NCI-H146 treated with DMSO at 0.1 percent for 48 hours (cell line): ENCODE results near the gene BRDT.

Experiments used
- DNase-seq: peaks from one replicate; lab custom pipeline; 2025; ENCODE audit not compliant: unreplicated experiment; lab: John Stamatoyannopoulos, UW

Gene BRDT

DNA sequence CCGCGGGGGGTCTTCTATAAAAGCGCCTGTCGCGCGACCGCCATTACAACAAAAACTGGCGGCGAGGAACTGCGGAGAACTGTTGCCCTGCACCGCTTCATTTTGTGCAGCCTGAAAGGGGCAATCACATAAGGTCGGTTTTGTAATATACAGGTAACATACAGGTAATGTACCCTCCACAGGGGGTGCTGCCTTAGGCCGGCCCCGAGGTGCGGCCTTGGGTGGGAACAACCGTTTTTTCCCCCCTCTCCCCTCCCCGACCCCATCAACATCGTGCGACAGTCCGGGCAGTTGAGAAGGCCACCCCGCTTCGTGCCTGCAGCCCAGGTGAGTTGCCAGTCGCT, at the start of gene BRDT:
Gene BRDT (plus strand): TSS at position 46 of the 344 bp plus-strand sequence. CDS start 13,354 bp downstream, outside the sequence.
- no peak for DNase-seq

GRCh38 chr1:91900562-91900961, 48.6 kb upstream of the BRDT start:
- no peak for DNase-seq

DNA sequence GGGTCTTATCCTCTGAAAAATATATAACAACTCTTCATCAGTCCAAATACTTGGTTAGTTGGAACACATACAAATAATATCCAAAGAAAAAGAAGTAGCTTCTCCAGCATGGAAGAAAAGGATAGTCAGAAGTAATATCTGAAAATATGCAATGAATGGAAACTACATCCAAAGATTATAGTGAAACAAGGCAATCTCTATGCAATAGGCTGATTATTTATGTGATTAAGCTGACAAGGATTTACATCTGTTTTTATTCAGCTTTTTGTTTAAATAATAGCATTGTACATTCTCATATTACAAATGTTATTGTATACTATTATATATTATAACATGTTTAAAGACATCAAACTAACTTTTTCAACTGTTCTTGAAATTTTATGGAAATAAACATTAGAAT, 48.0 kb upstream of the BRDT start:
- DNase-seq, result no peak

GRCh38 chr1:91912266-91912665, 36.9 kb upstream of the BRDT start:
- DNase-seq, result no peak

DNA sequence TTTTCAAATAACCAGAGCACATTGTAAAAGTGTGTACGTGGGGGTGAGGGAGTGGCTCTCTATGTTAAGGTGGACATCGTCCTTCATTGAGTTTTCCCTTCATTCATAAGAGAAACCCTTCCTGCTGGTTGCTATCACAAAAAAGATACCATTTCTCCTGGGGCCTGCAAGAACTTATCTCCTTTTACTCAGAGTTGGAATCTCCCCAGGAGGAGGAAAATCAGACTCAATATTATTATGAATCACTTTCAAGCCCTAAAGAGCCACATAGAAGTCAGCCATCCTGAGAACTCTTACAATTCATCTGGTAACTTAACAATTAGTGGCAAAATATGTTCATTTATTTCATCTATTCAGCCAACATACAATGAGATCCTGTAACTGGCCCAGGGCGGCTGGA, 36.2 kb upstream of the BRDT start:
- no peak for DNase-seq

- no peak for DNase-seq
Observed at GRCh38 chr1:91916046-91916445, 33.2 kb upstream of the BRDT start.

- DNase-seq, result no peak
Observed at GRCh38 chr1:91916811-91917460, 32.3 kb upstream of the BRDT start.

GRCh38 chr1:91919962-91920361, 29.2 kb upstream of the BRDT start:
- no peak for DNase-seq

- no peak for DNase-seq
Observed at GRCh38 chr1:91924146-91924545, 25.1 kb upstream of the BRDT start.

GRCh38 chr1:91925644-91926435, 23.4 kb upstream of the BRDT start:
- DNase-seq, result no peak

GRCh38 chr1:91928026-91928425, 21.2 kb upstream of the BRDT start:
- no peak for DNase-seq

DNA sequence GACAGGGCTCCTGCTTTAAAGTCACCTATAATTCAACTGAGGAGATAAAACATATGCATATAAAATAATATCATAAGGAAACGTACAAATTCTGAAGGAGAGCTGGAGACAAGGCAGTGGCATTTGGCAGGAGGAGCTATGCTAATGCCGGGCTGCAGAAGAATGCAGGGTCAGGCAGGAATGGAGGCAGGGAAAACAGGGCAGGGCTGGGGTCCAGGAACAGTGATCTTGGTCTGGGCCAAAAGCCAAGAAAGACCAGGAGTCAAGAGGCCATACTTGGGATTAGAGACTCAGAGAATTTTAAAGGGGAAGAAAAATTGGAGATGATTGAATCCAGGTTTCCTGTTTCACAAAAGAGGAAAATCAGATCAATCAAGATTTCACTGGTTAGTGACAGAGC, 20.0 kb upstream of the BRDT start:
- DNase-seq, result no peak

DNA sequence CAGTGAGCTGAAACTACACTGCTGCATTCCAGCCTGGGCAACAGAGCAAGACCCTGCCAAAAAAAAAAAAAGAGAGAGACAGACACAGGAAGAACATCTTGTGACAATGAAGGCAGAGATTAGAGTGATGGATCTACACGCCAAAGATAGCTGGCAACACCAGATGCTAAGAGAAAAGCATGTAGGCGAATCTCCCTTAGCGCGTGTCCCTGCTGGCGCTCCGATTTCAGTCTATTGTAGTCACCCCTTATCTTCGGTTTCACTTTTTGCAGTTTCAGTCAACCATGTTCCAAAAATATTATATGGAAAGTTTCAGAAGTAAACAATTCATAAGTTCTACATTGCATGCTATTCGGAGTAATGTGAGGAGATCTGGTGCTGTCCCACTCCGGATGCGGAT, 11.6 kb upstream of the BRDT start:
- DNase-seq, result no peak

DNA sequence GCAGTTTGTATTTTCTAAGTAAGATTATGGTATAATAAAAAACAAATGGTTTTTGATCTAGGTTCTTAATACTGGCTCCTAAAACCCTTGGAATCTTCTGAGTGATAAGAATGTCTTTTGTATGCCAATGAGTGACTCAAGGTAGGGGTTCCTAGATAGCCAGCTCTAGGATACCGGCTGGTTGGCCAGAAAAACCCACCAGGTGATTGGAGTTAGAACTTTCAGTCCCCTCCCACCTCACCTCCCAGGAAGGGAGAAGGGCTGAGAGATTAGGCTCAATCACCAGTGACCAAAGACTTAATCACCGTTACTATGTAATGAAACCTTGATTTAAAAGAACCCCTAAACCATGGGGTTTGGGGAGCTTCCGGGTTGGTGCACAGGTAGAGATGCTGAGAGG, 8.7 kb upstream of the BRDT start:
- no peak for DNase-seq

- DNase-seq, result no peak
Observed at GRCh38 chr1:91944087-91944486, 5.1 kb upstream of the BRDT start.

- DNase-seq, result no peak
Observed at GRCh38 chr1:91948097-91948496, 1.1 kb upstream of the BRDT start.

- no peak for DNase-seq
Observed at GRCh38 chr1:91948501-91949355, 473 bp upstream of the BRDT start.

DNA sequence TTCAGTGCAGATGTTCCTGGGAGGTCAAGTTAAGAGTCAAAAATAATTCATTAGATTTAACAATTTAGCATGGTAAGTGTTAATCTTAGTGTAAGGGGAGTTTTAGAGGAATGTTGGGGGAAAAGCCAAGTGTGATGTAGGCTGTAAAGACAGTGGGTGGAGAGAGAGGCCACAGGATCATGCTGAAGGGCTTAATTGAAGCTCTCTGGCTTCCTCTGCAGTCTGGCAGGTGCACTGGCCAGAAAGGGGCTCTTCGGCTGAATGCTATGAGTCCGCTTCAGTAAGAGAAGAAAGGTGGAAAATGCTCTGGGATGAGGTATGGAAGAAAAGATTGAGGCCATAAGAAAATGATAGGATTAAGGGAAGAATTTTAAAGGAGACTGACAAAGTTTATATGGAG, 3.0 kb downstream of the BRDT start:
- no peak for DNase-seq

DNA sequence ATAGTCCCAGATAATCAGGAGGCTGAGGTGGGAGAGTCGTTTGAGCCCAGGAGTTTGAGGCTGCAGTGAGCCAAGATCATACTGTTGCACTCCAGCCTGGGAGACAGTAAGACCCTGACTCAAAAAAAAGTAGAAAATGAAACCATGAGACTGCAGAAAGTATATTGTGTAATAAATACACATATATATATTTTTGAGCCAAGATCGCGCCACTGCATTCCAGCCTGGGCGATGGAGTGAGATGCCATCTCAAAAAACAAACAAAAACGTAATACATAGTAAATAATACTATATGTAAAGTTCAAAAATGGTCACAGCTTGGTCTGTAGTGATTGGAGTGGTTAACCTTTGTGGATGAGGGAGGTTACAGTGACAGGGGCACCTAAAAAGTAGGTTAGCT, 9.7 kb downstream of the BRDT start:
- no peak for DNase-seq

GRCh38 chr1:91968334-91968733, 19.1 kb downstream of the BRDT start:
- no peak for DNase-seq

DNA sequence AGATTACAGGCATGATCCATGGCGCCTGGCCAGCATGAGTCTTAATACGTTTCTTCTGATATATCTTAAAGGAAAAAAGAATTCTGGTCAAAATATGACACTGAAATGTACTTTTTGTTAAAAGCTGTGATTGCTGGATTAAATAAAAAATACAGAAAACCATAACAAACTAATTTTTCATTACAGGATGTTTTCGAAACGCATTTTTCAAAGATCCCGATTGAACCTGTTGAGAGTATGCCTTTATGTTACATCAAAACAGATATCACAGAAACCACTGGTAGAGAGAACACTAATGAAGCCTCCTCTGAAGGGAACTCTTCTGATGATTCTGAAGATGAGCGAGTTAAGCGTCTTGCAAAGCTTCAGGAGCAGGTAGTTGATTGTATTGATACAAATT, 30.2 kb downstream of the BRDT start:
- DNase-seq, result no peak

- no peak for DNase-seq
Observed at GRCh38 chr1:91980663-91981062, 31.5 kb downstream of the BRDT start.
